SIG-M5 (cell line): ENCODE measurements around the gene SORCS2.

ENCODE experiments used
- DNase-seq: peaks from one replicate; lab custom pipeline; 2025; lab: John Stamatoyannopoulos, UW

Gene SORCS2

GRCh38 chr4:7428261-7429068, 236.1 kb downstream of the SORCS2 start:
- DNase-seq = no peak

GRCh38 chr4:7429069-7429416, 236.7 kb downstream of the SORCS2 start:
- no peak for DNase-seq

- no peak for DNase-seq
These were observed 237.3 kb downstream of the SORCS2 start for GRCh38 chr4:7429601-7430078.

- no peak for DNase-seq
These were observed 238.1 kb downstream of the SORCS2 start for GRCh38 chr4:7430368-7430964.

- DNase-seq = no peak
These were observed 238.8 kb downstream of the SORCS2 start for GRCh38 chr4:7430965-7431695.

GRCh38 chr4:7431696-7432530, 239.6 kb downstream of the SORCS2 start:
- no peak for DNase-seq

- DNase-seq = no peak
These were observed 240.4 kb downstream of the SORCS2 start for GRCh38 chr4:7432531-7433375.

- DNase-seq = no peak
These were observed 241.2 kb downstream of the SORCS2 start for GRCh38 chr4:7433376-7434140.

- no peak for DNase-seq
These were observed 241.9 kb downstream of the SORCS2 start for GRCh38 chr4:7434141-7434765.

GRCh38 chr4:7434766-7435150, 242.4 kb downstream of the SORCS2 start, which contains the start of gene PSAPL1:
Gene PSAPL1, minus strand, starts transcription at chr4:7434930. Its CDS starts 51 bp downstream, at chr4:7434879.
- DNase-seq = no peak

- DNase-seq = no peak
These were observed 243.2 kb downstream of the SORCS2 start for GRCh38 chr4:7435471-7436061.

- DNase-seq = no peak
These were observed 243.9 kb downstream of the SORCS2 start for GRCh38 chr4:7436256-7436655.

GRCh38 chr4:7439699-7440098, 247.4 kb downstream of the SORCS2 start:
- DNase-seq = no peak

GRCh38 chr4:7441201-7441600, 248.9 kb downstream of the SORCS2 start:
- no peak for DNase-seq

GRCh38 chr4:7442574-7443162, 250.3 kb downstream of the SORCS2 start:
- no peak for DNase-seq

GRCh38 chr4:7444314-7444713, 252.0 kb downstream of the SORCS2 start:
- DNase-seq = no peak

- DNase-seq = no peak
These were observed 252.4 kb downstream of the SORCS2 start for GRCh38 chr4:7444731-7445130.

GRCh38 chr4:7447236-7447635, 254.9 kb downstream of the SORCS2 start:
- no peak for DNase-seq

GRCh38 chr4:7448036-7448435, 255.7 kb downstream of the SORCS2 start:
- DNase-seq = no peak
